HCT116 (cell line): ENCODE measurements around the gene FURIN. TPM values are rescaled to one million over a fixed set of nuclear protein-coding genes. Genes with fewer than 3 reads are reported as not detected.

Source experiments
- ATAC-seq: fragments of 200-7000 bp; cut with Tn5 transposase; 2 replicates; pipeline ENCODE4 v1.9.1; 2020; ENCODE audit warnings: mild to moderate bottlenecking, moderate library complexity
- BruUV-seq: library from RNA; stranded (reverse); fragments of 400-500 nt; replicated peaks from 2 replicates; lab custom pipeline; 2021; lab: Mats Ljungman, UMichigan
- CTCF ChIA-PET: fragments of 300-600 bp; sonication (Branson Sonifier 250); formaldehyde crosslinking; loops from one replicate; lab custom pipeline; 2021; ENCODE audit warnings: antibody characterized with exemption; lab: Charles Lee
- POLR2A ChIA-PET: fragments of 300-600, 350-600 bp; sonication (Branson Sonifier 250); formaldehyde crosslinking; loops from one replicate; lab custom pipeline; 2021; ENCODE audit warnings: antibody characterized with exemption; lab: Charles Lee
- RAD21 ChIA-PET, 2 experiments: fragments of 300-600 bp; sonication (Branson Sonifier 250); formaldehyde crosslinking; loops; one replicate each; lab custom pipeline; 2023; ENCODE audit warnings: low total read pairs in 2 of 2; ENCODE audit not compliant: uncharacterized antibody in 2 of 2, unreplicated experiment in 2 of 2, low non-redundant PET in 1 of 2; lab: Charles Lee
- DNase-seq: peaks from one replicate; pipeline ENCODE4 v3.0.0-alpha.2; 2010; ENCODE audit warnings: low read depth, low spot score
- H2AFZ ChIP-seq: fragments of 200-600 bp; shearing (Covaris generic), sonication (generic); 2 replicates; pipeline ENCODE4 v1.6.1; 2017; ENCODE audit warnings: low read depth, mixed run types, mixed read lengths, antibody characterized with exemption, low read length; ENCODE audit not compliant: poor library complexity, severe bottlenecking
- H3K27ac ChIP-seq: 2 replicates; pipeline ENCODE4 v1.5.1; 2012; ENCODE audit warnings: low read depth, low read length
- H3K27me3 ChIP-seq: fragments of 200-600 bp; sonication (generic); 2 replicates; pipeline ENCODE4 v1.6.1; 2016; ENCODE audit warnings: mixed run types, low read length, mixed read lengths; ENCODE audit not compliant: insufficient read depth
- H3K36me3 ChIP-seq, 2 experiments: fragments of 200-500 bp in 1 of 2; fragments of 200-600 bp in 1 of 2; sonication (Bioruptor generic) in 1 of 2; sonication (generic) in 1 of 2; 2 replicates each; pipeline versions ENCODE4 v1.5.1 to v1.6.1; 2014 to 2016; ENCODE audit warnings: low read length in 2 of 2, inconsistent platforms in 1 of 2, mixed read lengths in 1 of 2, mixed run types in 1 of 2; ENCODE audit not compliant: insufficient read depth in 2 of 2, control insufficient read depth in 1 of 2
- H3K4me1 ChIP-seq, 2 experiments: fragments of 200-600 bp in 1 of 2; sonication (generic) in 1 of 2; 2 replicates each; pipeline versions ENCODE4 v1.5.1 to v1.6.1; 2012 to 2017; ENCODE audit warnings: low read length in 2 of 2, inconsistent platforms in 1 of 2, mild to moderate bottlenecking in 1 of 2, mixed read lengths in 1 of 2, mixed run types in 1 of 2, moderate library complexity in 1 of 2; ENCODE audit not compliant: insufficient read depth in 2 of 2, control insufficient read depth in 1 of 2
- H3K4me2 ChIP-seq: fragments of 200-600 bp; sonication (generic); 2 replicates; pipeline ENCODE4 v1.6.1; 2017; ENCODE audit warnings: mixed run types, low read length, mixed read lengths
- H3K4me3 ChIP-seq, 2 experiments: fragments of 200-600 bp in 1 of 2; sonication (generic) in 1 of 2; replicated peaks in 1 of 2; 2 replicates each; pipeline ENCODE4 v1.5.1; 2011 to 2016; ENCODE audit warnings: low read length in 2 of 2, control low read depth in 1 of 2, low read depth in 1 of 2, mild to moderate bottlenecking in 1 of 2, mixed read lengths in 1 of 2, mixed run types in 1 of 2
- H3K79me2 ChIP-seq: fragments of 200-600 bp; sonication (generic); 2 replicates; pipeline ENCODE4 v1.6.1; 2017; ENCODE audit warnings: mild to moderate bottlenecking, mixed run types, low read length, moderate library complexity, mixed read lengths; ENCODE audit not compliant: insufficient read depth
- H3K9ac ChIP-seq: fragments of 200-600 bp; sonication (generic); 2 replicates; pipeline ENCODE4 v1.6.1; 2016; ENCODE audit warnings: low read length, mixed read lengths
- H3K9me2 ChIP-seq: fragments of 200-600 bp; sonication (generic), shearing (Covaris generic); 2 replicates; pipeline ENCODE4 v1.6.1; 2017; ENCODE audit warnings: mixed run types, mild to moderate bottlenecking, moderate library complexity; ENCODE audit not compliant: insufficient read depth
- H3K9me3 ChIP-seq, 2 experiments: fragments of 200-500 bp in 1 of 2; fragments of 200-600 bp in 1 of 2; sonication (Bioruptor generic) in 1 of 2; sonication (generic) in 1 of 2; 2 replicates each; pipeline ENCODE4 v1.6.1; 2014 to 2017; ENCODE audit warnings: low read length in 2 of 2, mixed read lengths in 2 of 2, inconsistent platforms in 1 of 2, low read depth in 1 of 2, mild to moderate bottlenecking in 1 of 2, mixed run types in 1 of 2, moderate library complexity in 1 of 2; ENCODE audit not compliant: control insufficient read depth in 1 of 2, insufficient read depth in 1 of 2
- H4K20me1 ChIP-seq: fragments of 200-600 bp; sonication (generic), shearing (Covaris generic); 2 replicates; pipeline ENCODE4 v1.6.1; 2017; ENCODE audit warnings: mixed run types, mild to moderate bottlenecking, moderate library complexity; ENCODE audit not compliant: insufficient read depth
- CEBPB ChIP-seq: IDR thresholded peaks from 2 replicates; pipeline ENCODE4 v1.6.1; 2012; ENCODE audit warnings: low read depth
- CTCF ChIP-seq, 3 experiments: fragments of 200-600 bp in 1 of 3; sonication (generic) in 1 of 3; IDR thresholded peaks in 2 of 3; conservative IDR thresholded peaks in 1 of 3; 2 replicates each; pipeline ENCODE4 v1.5.1; 2012 to 2017; ENCODE audit warnings: low read depth in 2 of 3, low read length in 2 of 3, antibody characterized with exemption in 1 of 3, borderline replicate concordance in 1 of 3, control low read depth in 1 of 3, mild to moderate bottlenecking in 1 of 3, mixed read lengths in 1 of 3, mixed run types in 1 of 3, moderate library complexity in 1 of 3; ENCODE audit not compliant: insufficient read depth in 1 of 3
- ELF1 ChIP-seq: IDR thresholded peaks from 2 replicates; pipeline ENCODE4 v1.6.1; 2012; ENCODE audit warnings: low read depth, borderline replicate concordance
- FOSL1 ChIP-seq: IDR thresholded peaks from 2 replicates; pipeline ENCODE4 v1.6.1; 2012; ENCODE audit warnings: low read depth
- JUND ChIP-seq: IDR thresholded peaks from 2 replicates; pipeline ENCODE4 v1.6.1; 2012
- SIN3A ChIP-seq: IDR thresholded peaks from 2 replicates; pipeline ENCODE4 v1.6.1; 2012; ENCODE audit warnings: low read depth
- TCF7L2 ChIP-seq: IDR thresholded peaks from 2 replicates; pipeline ENCODE4 v1.7.0; 2011; ENCODE audit warnings: borderline replicate concordance, inconsistent platforms; ENCODE audit not compliant: insufficient read depth, insufficient read length; ENCODE audit errors: extremely low read depth
- YY1 ChIP-seq: IDR thresholded peaks from 2 replicates; pipeline ENCODE4 v1.6.1; 2011; ENCODE audit warnings: low read length, low read depth, moderate library complexity, mild to moderate bottlenecking; ENCODE audit not compliant: insufficient replicate concordance; ENCODE audit errors: extremely low read depth
- ZBTB33 ChIP-seq: IDR thresholded peaks from 2 replicates; pipeline ENCODE4 v1.6.1; 2011; ENCODE audit warnings: mild to moderate bottlenecking, low read length, moderate library complexity; ENCODE audit not compliant: insufficient replicate concordance; ENCODE audit errors: extremely low read depth
- ZFX ChIP-seq: fragments of 450-650 bp; IDR thresholded peaks from 2 replicates; pipeline ENCODE4 v1.6.1; 2017
- intact Hi-C: fragments of 100-400 bp; cut with micrococcal nuclease; formaldehyde crosslinking; loops from 2 replicates; pipeline ENCODE4 v1.10.0; 2022
- total RNA-seq: library from RNA; stranded (reverse); gene quantifications from one replicate; pipeline ENCODE4 v1.2.1, GENCODE V29; 2021; ENCODE audit not compliant: unreplicated experiment

Gene FURIN
- total RNA-seq, 1 experiment from 2014 or later: 42.0 TPM

- ChIA-PET POLR2A (no interaction called here), RAD21 (no interaction called here), CTCF (no interaction called here)
- Histone ChIP-seq H3K9me3 (no peaks in the 10 kb centered on the region), H3K36me3 (no peaks in the 10 kb centered on the region), H2AFZ (no peak overlapping the region), H3K27me3 (no peaks in the 10 kb centered on the region), H3K9me2 (no peaks in the 10 kb centered on the region), H3K4me1 (no peaks in the 10 kb centered on the region), H3K4me2 (no peak overlapping the region), H3K27ac (no peak overlapping the region), H3K4me3 (no peak overlapping the region), H3K79me2 (no peaks in the 10 kb centered on the region), H4K20me1 (no peaks in the 10 kb centered on the region), H3K9ac (no peak overlapping the region)
- no TSS peak for BruUV-seq
- intact Hi-C loops: no loop called here
- ATAC-seq (no peak), DNase-seq (no peak)
- TF ChIP-seq CTCF (IDR thresholded peaks at IDR 0.05 in 2 of 3, conservative IDR thresholded peaks at IDR 0.05 in 1 of 3; ENCODE audit: borderline replicate concordance in 1 of 3, insufficient read depth in 1 of 3, low read depth in 2 of 3, low read length in 2 of 3): no peak
- no peak for TF ChIP-seq JUND
- TF ChIP-seq ZFX: no peak
- no peak for TF ChIP-seq ZBTB33
- no peak for TF ChIP-seq TCF7L2
- no peak for TF ChIP-seq CEBPB
- TF ChIP-seq FOSL1: no peak
- TF ChIP-seq YY1: no peak
- TF ChIP-seq SIN3A: no peak
- no peak for TF ChIP-seq ELF1
Measured at GRCh38 chr15:90829942-90830440, 38.4 kb upstream of the FURIN start.
